ENCODE measurements around the gene PLEKHM3. TPM values are rescaled to one million over a fixed set of nuclear protein-coding genes. Genes with fewer than 3 reads are reported as not detected.

The PLEKHM3 gene
- total RNA-seq, 2 experiments from 2014 or later = 11.3 to 11.6 TPM

DNA sequence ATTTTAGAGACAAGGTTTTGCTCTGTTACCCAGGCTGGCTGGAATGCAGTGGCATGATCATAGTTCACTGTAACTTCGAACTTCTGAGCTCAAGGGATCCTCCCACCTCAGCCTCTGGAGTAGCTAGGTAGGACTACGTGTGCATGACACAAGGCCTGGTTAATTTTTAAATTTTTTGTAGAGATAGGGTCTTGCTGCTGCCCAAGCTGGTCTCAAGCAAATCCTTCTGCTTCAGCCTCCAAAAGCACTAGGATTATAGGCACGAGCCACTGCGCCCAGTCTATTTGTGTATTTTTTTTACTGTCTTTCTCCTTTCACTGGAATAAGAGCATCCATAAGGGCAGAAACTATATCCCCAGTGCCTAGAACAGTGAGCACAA, 89.3 kb downstream of the PLEKHM3 start:
- TF ChIP-seq, protein P1, sequence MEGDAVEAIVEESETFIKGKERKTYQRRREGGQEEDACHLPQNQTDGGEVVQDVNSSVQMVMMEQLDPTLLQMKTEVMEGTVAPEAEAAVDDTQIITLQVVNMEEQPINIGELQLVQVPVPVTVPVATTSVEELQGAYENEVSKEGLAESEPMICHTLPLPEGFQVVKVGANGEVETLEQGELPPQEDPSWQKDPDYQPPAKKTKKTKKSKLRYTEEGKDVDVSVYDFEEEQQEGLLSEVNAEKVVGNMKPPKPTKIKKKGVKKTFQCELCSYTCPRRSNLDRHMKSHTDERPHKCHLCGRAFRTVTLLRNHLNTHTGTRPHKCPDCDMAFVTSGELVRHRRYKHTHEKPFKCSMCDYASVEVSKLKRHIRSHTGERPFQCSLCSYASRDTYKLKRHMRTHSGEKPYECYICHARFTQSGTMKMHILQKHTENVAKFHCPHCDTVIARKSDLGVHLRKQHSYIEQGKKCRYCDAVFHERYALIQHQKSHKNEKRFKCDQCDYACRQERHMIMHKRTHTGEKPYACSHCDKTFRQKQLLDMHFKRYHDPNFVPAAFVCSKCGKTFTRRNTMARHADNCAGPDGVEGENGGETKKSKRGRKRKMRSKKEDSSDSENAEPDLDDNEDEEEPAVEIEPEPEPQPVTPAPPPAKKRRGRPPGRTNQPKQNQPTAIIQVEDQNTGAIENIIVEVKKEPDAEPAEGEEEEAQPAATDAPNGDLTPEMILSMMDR (IDR thresholded peaks at IDR 0.05) = no peak
- no peak for ATAC-seq (ENCODE audit: poor library complexity)
- no peaks in the 10 kb centered on the region for H3K27me3 Mint-ChIP-seq
- H3K27ac Mint-ChIP-seq = no peak overlapping the region
- no peaks in the 10 kb centered on the region for H3K9me3 Mint-ChIP-seq
- ChIA-PET POLR2A (no interaction called here), CTCF (no interaction called here)
- H3K4me1 Mint-ChIP-seq (ENCODE audit: low read depth) = no peaks in the 10 kb centered on the region
- Histone ChIP-seq H3K36me3 (ENCODE audit: insufficient read depth, low read length) (peaks cover 2% of the 10 kb centered on the region), H3K4me3 (ENCODE audit: low read length) (no peak overlapping the region), H3K9me3 (ENCODE audit: control insufficient read depth in 1 of 2, insufficient read depth in 1 of 2, low read length in 2 of 2) (no peaks in the 10 kb centered on the region), H3K4me1 (ENCODE audit: insufficient read depth, low read length) (no peaks in the 10 kb centered on the region), H3K27ac (ENCODE audit: low read depth in 1 of 2, low read length in 2 of 2) (no peak overlapping the region), H3K27me3 (ENCODE audit: control insufficient read depth in 1 of 2, insufficient read depth in 2 of 2, low read length in 2 of 2) (no peaks in the 10 kb centered on the region)
- no peak overlapping the region for H3K4me3 Mint-ChIP-seq
- DNase-seq = no peak
- intact Hi-C loops (cut with DNase I, micrococcal nuclease) = no loop called here
- peaks cover 16% of the 10 kb centered on the region for H3K36me3 Mint-ChIP-seq (ENCODE audit: low read depth)

DNA sequence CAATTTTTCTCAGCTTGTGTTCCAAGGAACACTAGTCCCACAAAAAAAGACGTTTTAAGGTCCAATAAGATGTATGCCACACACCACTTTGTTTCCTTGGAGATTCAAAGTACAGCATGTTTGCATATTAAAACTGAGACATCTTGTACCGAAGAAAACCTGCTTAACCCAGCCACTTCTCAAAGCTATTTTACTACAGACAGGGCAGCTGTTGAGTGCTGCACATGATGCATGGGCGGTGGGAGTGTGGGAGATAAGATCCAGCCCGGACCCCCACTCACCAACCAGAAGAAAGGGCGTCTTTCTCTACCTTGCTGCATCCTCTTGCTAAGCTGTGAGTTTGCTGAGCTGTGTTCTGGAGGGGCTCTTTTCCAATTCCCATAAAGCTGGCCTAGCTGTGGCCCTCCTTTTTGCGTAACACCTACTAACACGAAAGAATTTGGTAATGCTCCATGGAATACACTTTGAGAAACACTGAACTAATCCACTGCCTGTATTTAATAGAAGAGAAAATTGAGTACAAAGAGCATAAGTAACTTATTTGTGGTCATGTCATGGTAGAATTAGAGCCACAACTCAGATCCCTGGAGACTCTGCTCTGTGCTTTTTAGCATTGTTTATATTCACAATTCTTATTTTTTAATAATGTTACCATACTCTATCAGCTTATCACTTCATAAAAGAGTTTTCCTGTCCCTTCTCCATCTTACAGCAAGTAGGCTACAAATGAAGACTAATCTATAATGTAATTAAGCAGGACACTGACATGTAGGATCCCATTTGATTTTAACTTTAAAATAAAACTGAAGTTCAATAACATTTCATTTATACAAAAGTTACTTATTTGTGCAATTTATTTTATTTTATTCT, 90.0 kb downstream of the PLEKHM3 start:
- CTCF ChIA-PET = no interaction called here
- Histone ChIP-seq H3K27me3 (ENCODE audit: control insufficient read depth in 1 of 2, insufficient read depth in 2 of 2, low read length in 2 of 2) (no peaks in the 10 kb centered on the region), H3K9me3 (ENCODE audit: control insufficient read depth in 1 of 2, insufficient read depth in 1 of 2, low read length in 2 of 2) (no peaks in the 10 kb centered on the region), H3K4me3 (ENCODE audit: low read length) (no peak overlapping the region), H3K4me1 (ENCODE audit: insufficient read depth, low read length) (no peaks in the 10 kb centered on the region), H3K27ac (ENCODE audit: low read depth in 1 of 2, low read length in 2 of 2) (no peak overlapping the region), H3K36me3 (ENCODE audit: insufficient read depth, low read length) (peaks cover 7% of the 10 kb centered on the region)
- H3K4me3 Mint-ChIP-seq = no peak overlapping the region
- no peak for DNase-seq
- no peaks in the 10 kb centered on the region for H3K4me1 Mint-ChIP-seq (ENCODE audit: low read depth)
- no peaks in the 10 kb centered on the region for H3K9me3 Mint-ChIP-seq
- H3K27ac Mint-ChIP-seq = no peak overlapping the region
- intact Hi-C loops (cut with DNase I, micrococcal nuclease) = no loop called here
- ATAC-seq (ENCODE audit: poor library complexity) = no peak
- peaks cover 22% of the 10 kb centered on the region for H3K36me3 Mint-ChIP-seq (ENCODE audit: low read depth)
- POLR2A ChIA-PET = no interaction called here
- TF ChIP-seq, protein P1 (IDR thresholded peaks at IDR 0.05) = no peak
- no peaks in the 10 kb centered on the region for H3K27me3 Mint-ChIP-seq

DNA sequence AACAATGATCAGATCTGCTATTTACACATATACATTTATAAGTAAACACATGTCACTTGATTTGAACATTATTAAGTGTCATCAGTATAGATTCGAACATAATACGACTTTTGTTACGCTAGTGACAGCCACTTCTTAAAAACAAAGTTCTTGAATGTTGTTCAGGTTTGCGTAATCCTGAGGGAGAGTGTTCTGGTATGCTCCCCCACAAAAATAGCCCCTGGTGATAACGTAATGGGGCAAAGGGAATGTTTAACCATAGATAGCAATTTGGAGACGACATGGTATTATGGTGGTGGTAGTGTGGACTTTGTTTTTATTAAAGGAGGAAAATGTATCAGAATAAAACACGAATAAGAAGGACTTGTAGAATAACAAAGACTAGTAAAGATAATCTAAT, 90.6 kb downstream of the PLEKHM3 start:
- CTCF ChIA-PET = no interaction called here
- H3K36me3 ChIP-seq (ENCODE audit: insufficient read depth, low read length) = peaks cover 10% of the 10 kb centered on the region
- H3K27ac ChIP-seq (ENCODE audit: low read depth in 1 of 2, low read length in 2 of 2) = no peak overlapping the region
- TF ChIP-seq, protein P1 (IDR thresholded peaks at IDR 0.05) = no peak
- intact Hi-C loops (cut with DNase I, micrococcal nuclease) = no loop called here
- peaks cover 25% of the 10 kb centered on the region for H3K36me3 Mint-ChIP-seq (ENCODE audit: low read depth)
- no peaks in the 10 kb centered on the region for H3K27me3 ChIP-seq (ENCODE audit: control insufficient read depth in 1 of 2, insufficient read depth in 2 of 2, low read length in 2 of 2)
- no peaks in the 10 kb centered on the region for H3K9me3 ChIP-seq (ENCODE audit: control insufficient read depth in 1 of 2, insufficient read depth in 1 of 2, low read length in 2 of 2)
- no peaks in the 10 kb centered on the region for H3K27me3 Mint-ChIP-seq
- no peak for ATAC-seq (ENCODE audit: poor library complexity)
- POLR2A ChIA-PET = no interaction called here
- no peaks in the 10 kb centered on the region for H3K4me1 ChIP-seq (ENCODE audit: insufficient read depth, low read length)
- H3K9me3 Mint-ChIP-seq = no peaks in the 10 kb centered on the region
- no peak for DNase-seq
- H3K4me1 Mint-ChIP-seq (ENCODE audit: low read depth) = no peaks in the 10 kb centered on the region
- H3K4me3 ChIP-seq (ENCODE audit: low read length) = no peak overlapping the region
- no peak overlapping the region for H3K27ac Mint-ChIP-seq
- no peak overlapping the region for H3K4me3 Mint-ChIP-seq

Data from CD4-positive, alpha-beta T cell (primary cell).